K562 (cell line): ENCODE results near the gene ARHGAP22. TPM values are rescaled to one million over a fixed set of nuclear protein-coding genes. Genes with fewer than 3 reads are reported as not detected.

ENCODE experiments used
- ATAC-seq: fragments of 200-7000 bp; cut with Tn5 transposase; 3 replicates; pipeline ENCODE4 v1.9.1; 2020; ENCODE audit warnings: moderate library complexity
- BruUV-seq: library from RNA; stranded (reverse); fragments of 400-500 nt; replicated peaks from 2 replicates; lab custom pipeline; 2021; lab: Mats Ljungman, UMichigan
- CTCF ChIA-PET: fragments of 300-600 bp; formaldehyde crosslinking; extraction: SDS; loops from one replicate; lab custom pipeline; 2021; ENCODE audit warnings: low intra/inter-chr PET ratio; lab: Yijun Ruan, JAX
- POLR2A ChIA-PET: fragments of 300-600, 350-650 bp; sonication (Branson Sonifier 250); formaldehyde crosslinking; extraction: SDS; loops from one replicate; lab custom pipeline; 2021; ENCODE audit warnings: antibody characterized with exemption, inconsistent platforms; lab: Yijun Ruan, JAX
- DNase-seq, 4 experiments: peaks; one replicate each; pipeline versions ENCODE4 v3.0.0 to v3.0.0-alpha.2; 2011 to 2018; ENCODE audit warnings: low spot score in 3 of 4, mixed read lengths in 3 of 4; ENCODE audit errors: extremely low read depth in 1 of 4
- FAIRE-seq: peaks from 2 replicates; lab custom pipeline; 2011; peaks lifted over from hg19 to GRCh38; lab: Jason Lieb, UNC
- H2AFZ ChIP-seq: 2 replicates; pipeline ENCODE4 v1.6.0; 2011; ENCODE audit warnings: low read depth, low read length, control low read depth, inconsistent platforms
- H3K27ac ChIP-seq: fragments of 200-600 bp; 3 replicates; pipeline ENCODE4 v1.8.0; 2011; ENCODE audit warnings: low read depth, mild to moderate bottlenecking, control low read depth, inconsistent platforms, low read length, moderate library complexity, mixed read lengths; ENCODE audit errors: extremely low read depth
- H3K27me3 ChIP-seq, 2 experiments: fragments of 300-600 bp in 1 of 2; 2 replicates in 1 of 2; 3 replicates in 1 of 2; pipeline versions ENCODE4 v1.6.0 to v1.8.0; 2011; ENCODE audit warnings: inconsistent platforms in 2 of 2, low read length in 2 of 2, mild to moderate bottlenecking in 1 of 2, mixed read lengths in 1 of 2, moderate library complexity in 1 of 2; ENCODE audit not compliant: control insufficient read depth in 2 of 2, insufficient read depth in 2 of 2
- H3K36me3 ChIP-seq: fragments of 300-600 bp; 3 replicates; pipeline ENCODE4 v1.8.0; 2011; ENCODE audit warnings: mild to moderate bottlenecking, low read length, inconsistent platforms; ENCODE audit not compliant: control insufficient read depth, insufficient read depth
- H3K4me1 ChIP-seq, 2 experiments: fragments of 200-600 bp in 1 of 2; replicated peaks in 1 of 2; 2 replicates in 1 of 2; 3 replicates in 1 of 2; pipeline versions ENCODE4 v1.5.1 to v1.8.0; 2011; ENCODE audit warnings: inconsistent platforms in 2 of 2, low read length in 2 of 2, mild to moderate bottlenecking in 1 of 2, mixed read lengths in 1 of 2, moderate library complexity in 1 of 2; ENCODE audit not compliant: control insufficient read depth in 2 of 2, insufficient read depth in 2 of 2
- H3K4me2 ChIP-seq: 2 replicates; pipeline ENCODE4 v1.6.1; 2011; ENCODE audit warnings: low read length, control low read depth, inconsistent platforms, mixed read lengths; ENCODE audit not compliant: insufficient read depth
- H3K4me3 ChIP-seq: fragments of 200-600 bp; sonication (generic), shearing (Covaris generic); 2 replicates; pipeline ENCODE4 v1.5.1; 2016; ENCODE audit warnings: control low read depth, inconsistent platforms
- H3K79me2 ChIP-seq: fragments of 200-600 bp; 3 replicates; pipeline ENCODE4 v1.8.0; 2011; ENCODE audit warnings: low read length, inconsistent platforms; ENCODE audit not compliant: control insufficient read depth, insufficient read depth
- H3K9ac ChIP-seq, 2 experiments: 2 replicates each; pipeline versions ENCODE4 v1.6.0 to v1.6.1; 2011; ENCODE audit warnings: low read depth in 2 of 2, low read length in 2 of 2, control low read depth in 1 of 2, inconsistent platforms in 1 of 2, mild to moderate bottlenecking in 1 of 2, mixed read lengths in 1 of 2; ENCODE audit not compliant: insufficient read depth in 1 of 2
- H3K9me1 ChIP-seq: one replicate; pipeline ENCODE4 v1.6.0; 2011; ENCODE audit warnings: inconsistent platforms, mild to moderate bottlenecking, low read length, moderate library complexity; ENCODE audit not compliant: control insufficient read depth, insufficient read depth
- H3K9me3 ChIP-seq: replicated peaks from 2 replicates; pipeline ENCODE4 v1.5.1; 2011; ENCODE audit warnings: low read depth, low read length, inconsistent platforms; ENCODE audit not compliant: control insufficient read depth, insufficient read depth
- H4K20me1 ChIP-seq: replicated peaks from 2 replicates; pipeline ENCODE4 v1.6.1; 2011; ENCODE audit warnings: low read length, inconsistent platforms, mixed read lengths; ENCODE audit not compliant: control insufficient read depth, insufficient read depth
- CBFA2T3 ChIP-seq: fragments of 450-650 bp; IDR thresholded peaks from 2 replicates; pipeline ENCODE4 v1.6.1; 2017
- CBX3 ChIP-seq, 2 experiments: IDR thresholded peaks; 1 replicate in 1 of 2; 2 replicates in 1 of 2; pipeline ENCODE4 v1.6.1; 2012; ENCODE audit warnings: inconsistent platforms in 2 of 2, low read length in 2 of 2, borderline replicate concordance in 1 of 2, control low read depth in 1 of 2
- CXXC5 ChIP-seq: fragments of 250-450 bp; sonication (Bioruptor Pico); IDR thresholded peaks from 2 replicates; pipeline ENCODE4 v1.8.0; 2022; ENCODE audit warnings: inconsistent platforms, mild to moderate bottlenecking, moderate library complexity
- FOXP1 ChIP-seq: sonication (generic); formaldehyde crosslinking; IDR thresholded peaks from 2 replicates; pipeline ENCODE4 v1.8.0; 2022; ENCODE audit warnings: mild to moderate bottlenecking, missing genetic modification reagents
- HMG20A ChIP-seq: fragments of 450-650 bp; formaldehyde crosslinking; conservative IDR thresholded peaks from 2 replicates; pipeline ENCODE4 v1.4.0; 2020; ENCODE audit warnings: mild to moderate bottlenecking, mixed read lengths
- KDM1A ChIP-seq, 2 experiments: fragments of 450-650 bp; IDR thresholded peaks; 2 replicates each; pipeline ENCODE4 v1.6.1; 2016; ENCODE audit warnings: mild to moderate bottlenecking in 2 of 2
- KLF13 ChIP-seq: fragments of 450-650 bp; IDR thresholded peaks from 2 replicates; pipeline ENCODE4 v1.6.1; 2016; ENCODE audit warnings: missing genetic modification characterization, low read depth, mild to moderate bottlenecking, missing compliant biosample characterization, moderate library complexity, borderline replicate concordance
- MTA1 ChIP-seq: fragments of 450-650 bp; IDR thresholded peaks from 2 replicates; pipeline ENCODE4 v1.6.1; 2017; ENCODE audit warnings: borderline replicate concordance
- NCOA2 ChIP-seq, 2 experiments: fragments of 450-650 bp; IDR thresholded peaks; 2 replicates each; pipeline ENCODE4 v1.6.1; 2018; ENCODE audit warnings: mild to moderate bottlenecking in 2 of 2, moderate library complexity in 1 of 2; ENCODE audit not compliant: partially characterized antibody in 2 of 2
- NCOR1 ChIP-seq: fragments of 450-650 bp; IDR thresholded peaks from 2 replicates; pipeline ENCODE4 v1.6.1; 2016; ENCODE audit warnings: mild to moderate bottlenecking, moderate library complexity
- SMAD2 ChIP-seq: fragments of 150-350 bp; IDR thresholded peaks from 2 replicates; pipeline ENCODE4 v1.6.1; 2014; ENCODE audit warnings: low read depth, mild to moderate bottlenecking, low read length
- U2AF2 ChIP-seq: fragments of 200-400 bp; formaldehyde crosslinking; optimal IDR thresholded peaks from 2 replicates; pipeline ENCODE3; 2017; ENCODE audit warnings: low read depth, mild to moderate bottlenecking, low read length
- ZFP1 ChIP-seq: fragments of 450-650 bp; formaldehyde crosslinking; IDR thresholded peaks from 2 replicates; pipeline ENCODE4 v1.4.0; 2020; ENCODE audit warnings: mild to moderate bottlenecking, mixed read lengths
- ZKSCAN3 ChIP-seq: fragments of 250-450 bp; sonication (Bioruptor Pico); IDR thresholded peaks from 2 replicates; pipeline ENCODE4 v1.4.0; 2020
- WGBS: fragments of 100-300 bp; shearing (Covaris generic); methylation state at CpG from one replicate; pipeline ENCODE4 v1.1.6; 2016; ENCODE audit warnings: low coverage, mixed read lengths; ENCODE audit not compliant: insufficient coverage; ENCODE audit errors: missing lambda C conversion rate; 5-methylcytosine and 5-hydroxymethylcytosine counted together
- in situ Hi-C: fragments of 300-500 bp; cut with MboI; formaldehyde crosslinking; loops from 4 replicates; pipeline ENCODE4 v1.15.0; 2018; ENCODE audit warnings: inconsistent platforms, mixed read lengths
- intact Hi-C: fragments of 100-400 bp; cut with micrococcal nuclease; formaldehyde crosslinking; loops from 2 replicates; pipeline ENCODE4 v1.14.2; 2022
- polyA plus RNA-seq, 8 experiments: library from polyadenylated mRNA; depleted of rRNA in 4 of 8; stranded (reverse) in 5 of 8; unstranded in 3 of 8; fragments of >200 nt; fragmentation: Nextera tagmentation in 2 of 8; fragmentation: Illumina TruSeq in 1 of 8; extraction: Ambion mirVana in 2 of 8; extraction: Trizol in 1 of 8; gene quantifications; 2 replicates each; pipeline versions ENCODE4 v1.2.1 to v1.2.3, GENCODE V29; 2011 to 2014; ENCODE audit warnings: inconsistent platforms in 1 of 8, missing spikeins in 1 of 8
- total RNA-seq, 7 experiments: library from RNA; depleted of rRNA in 6 of 7; stranded (reverse); fragments of >200 nt in 6 of 7; fragmentation: Illumina TruSeq in 2 of 7; extraction: Trizol in 2 of 7; gene quantifications; 2 replicates each; pipeline versions ENCODE4 v1.2.1 to v1.2.3, GENCODE V29; 2011 to 2021; ENCODE audit warnings: low replicate concordance in 1 of 7
- TF ChIP-seq, protein P1 (sequence below): sonication (generic); formaldehyde crosslinking; IDR thresholded peaks from 2 replicates; pipeline ENCODE4 v1.8.0; 2023; ENCODE audit warnings: mild to moderate bottlenecking, missing genetic modification reagents
- TF ChIP-seq, protein P2 (sequence below): fragments of 450-650 bp; formaldehyde crosslinking; IDR thresholded peaks from 2 replicates; pipeline ENCODE4 v1.4.0; 2022; ENCODE audit warnings: mild to moderate bottlenecking, moderate library complexity
- TF ChIP-seq, protein P3 (sequence below), 2 experiments: fragments of 450-650 bp in 1 of 2; sonication (generic) in 1 of 2; formaldehyde crosslinking in 1 of 2; IDR thresholded peaks in 1 of 2; conservative IDR thresholded peaks in 1 of 2; 2 replicates each; pipeline versions ENCODE4 v1.6.1 to v1.8.1; 2016 to 2023; ENCODE audit warnings: mild to moderate bottlenecking in 2 of 2, moderate library complexity in 2 of 2, inconsistent platforms in 1 of 2, missing genetic modification reagents in 1 of 2
- TF ChIP-seq, protein P4 (sequence below): fragments of 450-650 bp; formaldehyde crosslinking; IDR thresholded peaks from 2 replicates; pipeline ENCODE4 v1.4.0; 2020; ENCODE audit warnings: mild to moderate bottlenecking, moderate library complexity

The ARHGAP22 gene
- total and polyA plus RNA-seq, 9 of the 15 experiments (the other 6 are each of a cell fraction or from before 2014, with no cell fraction given), result 1.3 to 28.1 (median 12.7) TPM

DNA sequence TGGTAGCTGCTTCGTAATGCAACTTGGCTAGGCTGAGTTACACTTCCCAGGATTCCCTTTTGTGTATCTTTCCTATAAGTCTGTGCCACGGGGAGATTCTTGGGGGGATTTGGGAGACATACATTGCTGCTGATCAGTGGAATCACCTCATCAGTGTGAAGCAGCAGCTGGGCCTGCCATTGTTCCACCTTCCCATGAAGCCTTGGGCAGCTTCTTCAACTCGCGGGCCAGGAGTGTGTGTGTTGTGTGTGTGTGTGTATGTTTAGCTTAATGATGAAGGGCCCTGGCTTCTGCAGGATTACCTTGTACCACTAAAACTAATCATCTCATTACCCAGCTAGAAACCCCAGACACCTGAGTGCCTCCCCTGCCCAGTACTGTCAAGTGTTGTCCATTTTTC lies 33.3 kb upstream of the ARHGAP22 start:
- ChIA-PET CTCF (no interaction called here), POLR2A (interaction anchor here (0.7 to 0.8 kb wide), 2 partner anchors 10 to 75 kb away, joined by 3 to 5 read pairs; no protein-coding TSS in a partner anchor)
- intact Hi-C loops, result no loop called here
- H3K9ac ChIP-seq, result no peak overlapping the region
- no peaks in the 10 kb centered on the region for H3K4me1 ChIP-seq
- no peak overlapping the region for H3K4me2 ChIP-seq
- no peaks in the 10 kb centered on the region for H3K79me2 ChIP-seq
- H3K9me1 ChIP-seq, result no peaks in the 10 kb centered on the region
- H4K20me1 ChIP-seq, result no peaks in the 10 kb centered on the region
- H3K27ac ChIP-seq, result no peak overlapping the region
- no peaks in the 10 kb centered on the region for H3K36me3 ChIP-seq
- TF ChIP-seq ZKSCAN3 (CRISPR knock-in tag) (no peak), KDM1A (IDR thresholded peaks at IDR 0.05) (no peak), SMAD2 (no peak), CBX3 (IDR thresholded peaks at IDR 0.05; ENCODE audit: borderline replicate concordance in 1 of 2, low read length in 2 of 2) (no peak), U2AF2 (no peak), NCOR1 (no peak), KLF13 (no peak), HMG20A (CRISPR knock-in tag) (no peak), MTA1 (no peak), ZFP1 (CRISPR knock-in tag) (no peak), NCOA2 (IDR thresholded peaks at IDR 0.05; ENCODE audit: partially characterized antibody in 2 of 2) (no peak), FOXP1 (CRISPR knock-in tag) (no peak), CXXC5 (CRISPR knock-in tag) (no peak), CBFA2T3 (no peak)
- TF ChIP-seq, protein P1, sequence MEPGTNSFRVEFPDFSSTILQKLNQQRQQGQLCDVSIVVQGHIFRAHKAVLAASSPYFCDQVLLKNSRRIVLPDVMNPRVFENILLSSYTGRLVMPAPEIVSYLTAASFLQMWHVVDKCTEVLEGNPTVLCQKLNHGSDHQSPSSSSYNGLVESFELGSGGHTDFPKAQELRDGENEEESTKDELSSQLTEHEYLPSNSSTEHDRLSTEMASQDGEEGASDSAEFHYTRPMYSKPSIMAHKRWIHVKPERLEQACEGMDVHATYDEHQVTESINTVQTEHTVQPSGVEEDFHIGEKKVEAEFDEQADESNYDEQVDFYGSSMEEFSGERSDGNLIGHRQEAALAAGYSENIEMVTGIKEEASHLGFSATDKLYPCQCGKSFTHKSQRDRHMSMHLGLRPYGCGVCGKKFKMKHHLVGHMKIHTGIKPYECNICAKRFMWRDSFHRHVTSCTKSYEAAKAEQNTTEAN (CRISPR knock-in tag), result no peak
- TF ChIP-seq, protein P2, sequence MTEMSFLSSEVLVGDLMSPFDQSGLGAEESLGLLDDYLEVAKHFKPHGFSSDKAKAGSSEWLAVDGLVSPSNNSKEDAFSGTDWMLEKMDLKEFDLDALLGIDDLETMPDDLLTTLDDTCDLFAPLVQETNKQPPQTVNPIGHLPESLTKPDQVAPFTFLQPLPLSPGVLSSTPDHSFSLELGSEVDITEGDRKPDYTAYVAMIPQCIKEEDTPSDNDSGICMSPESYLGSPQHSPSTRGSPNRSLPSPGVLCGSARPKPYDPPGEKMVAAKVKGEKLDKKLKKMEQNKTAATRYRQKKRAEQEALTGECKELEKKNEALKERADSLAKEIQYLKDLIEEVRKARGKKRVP, result no peak
- TF ChIP-seq, protein P3, sequence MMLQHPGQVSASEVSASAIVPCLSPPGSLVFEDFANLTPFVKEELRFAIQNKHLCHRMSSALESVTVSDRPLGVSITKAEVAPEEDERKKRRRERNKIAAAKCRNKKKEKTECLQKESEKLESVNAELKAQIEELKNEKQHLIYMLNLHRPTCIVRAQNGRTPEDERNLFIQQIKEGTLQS (IDR thresholded peaks at IDR 0.05), result no peak
- TF ChIP-seq, protein P3 (CRISPR knock-in tag; conservative IDR thresholded peaks at IDR 0.05), result no peak
- TF ChIP-seq, protein P4, sequence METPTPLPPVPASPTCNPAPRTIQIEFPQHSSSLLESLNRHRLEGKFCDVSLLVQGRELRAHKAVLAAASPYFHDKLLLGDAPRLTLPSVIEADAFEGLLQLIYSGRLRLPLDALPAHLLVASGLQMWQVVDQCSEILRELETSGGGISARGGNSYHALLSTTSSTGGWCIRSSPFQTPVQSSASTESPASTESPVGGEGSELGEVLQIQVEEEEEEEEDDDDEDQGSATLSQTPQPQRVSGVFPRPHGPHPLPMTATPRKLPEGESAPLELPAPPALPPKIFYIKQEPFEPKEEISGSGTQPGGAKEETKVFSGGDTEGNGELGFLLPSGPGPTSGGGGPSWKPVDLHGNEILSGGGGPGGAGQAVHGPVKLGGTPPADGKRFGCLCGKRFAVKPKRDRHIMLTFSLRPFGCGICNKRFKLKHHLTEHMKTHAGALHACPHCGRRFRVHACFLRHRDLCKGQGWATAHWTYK (CRISPR knock-in tag), result no peak
- no peak overlapping the region for H2AFZ ChIP-seq
- in situ Hi-C loops, result no loop called here
- no peaks in the 10 kb centered on the region for H3K9me3 ChIP-seq
- no peak for FAIRE-seq
- WGBS, result 0% methylated on average over 4 of the region's 4 CpGs
- no peak for DNase-seq
- H3K4me3 ChIP-seq, result no peak overlapping the region
- no peak for ATAC-seq
- peaks cover 0 to 9% of the 10 kb centered on the region in 2 experiments; a peak in 1 of 5 replicates for H3K27me3 ChIP-seq
- BruUV-seq, result no TSS peak
